GM12878 (cell line): Measurements from ENCODE around the gene EFNA3. TPM values are rescaled to one million over a fixed set of nuclear protein-coding genes. Genes with fewer than 3 reads are reported as not detected.

Experiments
- BACH1 ChIP-seq: fragments of 450-650 bp; IDR thresholded peaks from 2 replicates; pipeline ENCODE4 v1.6.1; 2017; ENCODE audit warnings: mild to moderate bottlenecking, borderline replicate concordance
- BCLAF1 ChIP-seq: fragments of 450-650 bp; IDR thresholded peaks from 2 replicates; pipeline ENCODE4 v1.6.1; 2017; ENCODE audit warnings: antibody characterized with exemption, mild to moderate bottlenecking, moderate library complexity
- CHD1 ChIP-seq: IDR thresholded peaks from 2 replicates; pipeline ENCODE4 v1.6.1; 2012; ENCODE audit warnings: low read depth, low read length, improper control_type of control experiment
- CREB1 ChIP-seq: IDR thresholded peaks from 2 replicates; pipeline ENCODE4 v1.6.1; 2012; ENCODE audit warnings: low read depth, mild to moderate bottlenecking, inconsistent platforms
- DPF2 ChIP-seq: fragments of 450-650 bp; IDR thresholded peaks from 2 replicates; pipeline ENCODE4 v1.6.1; 2017; ENCODE audit warnings: mild to moderate bottlenecking
- GATAD2B ChIP-seq: fragments of 450-650 bp; conservative IDR thresholded peaks from 2 replicates; pipeline ENCODE4 v1.6.1; 2017; ENCODE audit warnings: low read depth, mild to moderate bottlenecking, moderate library complexity
- IKZF1 ChIP-seq: fragments of 450-650 bp; conservative IDR thresholded peaks from 2 replicates; pipeline ENCODE4 v1.6.1; 2017; ENCODE audit warnings: antibody characterized with exemption, mild to moderate bottlenecking
- NFYB ChIP-seq: IDR thresholded peaks from 2 replicates; pipeline ENCODE4 v1.6.1; 2011; ENCODE audit warnings: low read depth, mild to moderate bottlenecking, low read length, improper control_type of control experiment, moderate library complexity; ENCODE audit not compliant: insufficient read depth
- NR2C2 ChIP-seq: IDR thresholded peaks from 2 replicates; pipeline ENCODE4 v1.6.1; 2011; ENCODE audit warnings: borderline replicate concordance, low read depth; ENCODE audit not compliant: control insufficient read depth, insufficient read length
- POLR2AphosphoS2 ChIP-seq: IDR thresholded peaks from 2 replicates; pipeline ENCODE4 v1.6.1; 2011; ENCODE audit warnings: low read depth, mild to moderate bottlenecking, low read length, improper control_type of control experiment, moderate library complexity
- POU2F2 ChIP-seq: IDR thresholded peaks from 3 replicates; pipeline ENCODE4 v1.6.1; 2011; ENCODE audit warnings: low read depth, mild to moderate bottlenecking, low read length, borderline replicate concordance
- RAD51 ChIP-seq: fragments of 450-650 bp; IDR thresholded peaks from 2 replicates; pipeline ENCODE4 v1.6.1; 2016; ENCODE audit warnings: moderate library complexity, mild to moderate bottlenecking, inconsistent platforms
- RELB ChIP-seq: fragments of 450-650 bp; IDR thresholded peaks from 2 replicates; pipeline ENCODE4 v1.6.1; 2017; ENCODE audit warnings: low read depth, mild to moderate bottlenecking, moderate library complexity
- SMAD1 ChIP-seq: fragments of 450-650 bp; IDR thresholded peaks from 2 replicates; pipeline ENCODE4 v1.6.1; 2018; ENCODE audit warnings: mild to moderate bottlenecking, low read depth; ENCODE audit not compliant: partially characterized antibody
- SMARCA5 ChIP-seq: fragments of 450-650 bp; IDR thresholded peaks from 2 replicates; pipeline ENCODE4 v1.6.1; 2017; ENCODE audit warnings: mild to moderate bottlenecking
- TAF1 ChIP-seq: IDR thresholded peaks from 2 replicates; pipeline ENCODE4 v1.6.1; 2011; ENCODE audit warnings: mild to moderate bottlenecking, low read depth, low read length, borderline replicate concordance
- USF1 ChIP-seq: IDR thresholded peaks from 2 replicates; pipeline ENCODE4 v1.6.1; 2011; ENCODE audit warnings: borderline replicate concordance, low read depth, mild to moderate bottlenecking, moderate library complexity, mixed read lengths, low read length; ENCODE audit not compliant: insufficient read depth; ENCODE audit errors: extremely low read length
- ZNF622 ChIP-seq: fragments of 450-650 bp; IDR thresholded peaks from 2 replicates; pipeline ENCODE4 v1.6.1; 2017; ENCODE audit warnings: mild to moderate bottlenecking, inconsistent platforms
- polyA plus RNA-seq, 11 experiments: library from polyadenylated mRNA; depleted of rRNA in 4 of 11; unstranded in 6 of 11; stranded (reverse) in 5 of 11; fragments of >200 nt; fragmentation: Nextera tagmentation in 4 of 11; fragmentation: Illumina TruSeq in 1 of 11; extraction: Ambion mirVana in 4 of 11; extraction: Trizol in 1 of 11; gene quantifications; 1 replicate in 1 of 11; 2 replicates in 10 of 11; pipeline versions ENCODE4 v1.2.1 to v1.2.3, GENCODE V29; 2011 to 2016; ENCODE audit warnings: inconsistent platforms in 2 of 11, missing spikeins in 2 of 11, low read depth in 1 of 11
- total RNA-seq, 4 experiments: library from RNA; depleted of rRNA in 3 of 4; stranded (reverse); fragments of >200 nt in 3 of 4; fragmentation: Illumina TruSeq in 1 of 4; extraction: Trizol in 1 of 4; gene quantifications; 2 replicates each; pipeline versions ENCODE4 v1.2.1 to v1.2.3, GENCODE V29; 2013 to 2021
- TF ChIP-seq, protein P1 (sequence below): fragments of 450-650 bp; formaldehyde crosslinking; IDR thresholded peaks from 2 replicates; pipeline ENCODE4 v1.4.0; 2020; ENCODE audit warnings: mild to moderate bottlenecking, moderate library complexity

EFNA3 gene
- total and polyA plus RNA-seq, 10 of the 15 experiments (the other 5 are each of a cell fraction or from before 2014, with no cell fraction given), result 0.08 to 5.4 (median 1.1) TPM

GRCh38 chr1:155063550-155064110, 15.0 kb upstream of the EFNA3 start, which contains the start of gene EFNA4 (continued):
- TF ChIP-seq, protein P1, sequence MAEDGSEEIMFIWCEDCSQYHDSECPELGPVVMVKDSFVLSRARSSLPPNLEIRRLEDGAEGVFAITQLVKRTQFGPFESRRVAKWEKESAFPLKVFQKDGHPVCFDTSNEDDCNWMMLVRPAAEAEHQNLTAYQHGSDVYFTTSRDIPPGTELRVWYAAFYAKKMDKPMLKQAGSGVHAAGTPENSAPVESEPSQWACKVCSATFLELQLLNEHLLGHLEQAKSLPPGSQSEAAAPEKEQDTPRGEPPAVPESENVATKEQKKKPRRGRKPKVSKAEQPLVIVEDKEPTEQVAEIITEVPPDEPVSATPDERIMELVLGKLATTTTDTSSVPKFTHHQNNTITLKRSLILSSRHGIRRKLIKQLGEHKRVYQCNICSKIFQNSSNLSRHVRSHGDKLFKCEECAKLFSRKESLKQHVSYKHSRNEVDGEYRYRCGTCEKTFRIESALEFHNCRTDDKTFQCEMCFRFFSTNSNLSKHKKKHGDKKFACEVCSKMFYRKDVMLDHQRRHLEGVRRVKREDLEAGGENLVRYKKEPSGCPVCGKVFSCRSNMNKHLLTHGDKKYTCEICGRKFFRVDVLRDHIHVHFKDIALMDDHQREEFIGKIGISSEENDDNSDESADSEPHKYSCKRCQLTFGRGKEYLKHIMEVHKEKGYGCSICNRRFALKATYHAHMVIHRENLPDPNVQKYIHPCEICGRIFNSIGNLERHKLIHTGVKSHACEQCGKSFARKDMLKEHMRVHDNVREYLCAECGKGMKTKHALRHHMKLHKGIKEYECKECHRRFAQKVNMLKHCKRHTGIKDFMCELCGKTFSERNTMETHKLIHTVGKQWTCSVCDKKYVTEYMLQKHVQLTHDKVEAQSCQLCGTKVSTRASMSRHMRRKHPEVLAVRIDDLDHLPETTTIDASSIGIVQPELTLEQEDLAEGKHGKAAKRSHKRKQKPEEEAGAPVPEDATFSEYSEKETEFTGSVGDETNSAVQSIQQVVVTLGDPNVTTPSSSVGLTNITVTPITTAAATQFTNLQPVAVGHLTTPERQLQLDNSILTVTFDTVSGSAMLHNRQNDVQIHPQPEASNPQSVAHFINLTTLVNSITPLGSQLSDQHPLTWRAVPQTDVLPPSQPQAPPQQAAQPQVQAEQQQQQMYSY (CRISPR knock-in tag), result no peak
- no peak for TF ChIP-seq POU2F2
- TF ChIP-seq NFYB, result peak; percentile 46; the same call in 1 of the 2 replicates
- TF ChIP-seq USF1, result no peak
- TF ChIP-seq TAF1, result peak; percentile 66; the same call in 1 of the 2 replicates
- TF ChIP-seq NR2C2, result no peak
- 0 out of 2 replicates have a peak, but pooled peaks have one; percentile 62 for TF ChIP-seq POLR2AphosphoS2
- TF ChIP-seq BACH1, result no peak
- peak; percentile 53 for TF ChIP-seq IKZF1
- peak; percentile 72 for TF ChIP-seq DPF2
- no peak for TF ChIP-seq CHD1
- no peak for TF ChIP-seq SMAD1
- TF ChIP-seq ZNF622, result no peak
- peak; percentile 74; the same call in 1 of the 2 replicates for TF ChIP-seq SMARCA5
- no peak for TF ChIP-seq BCLAF1
- peak; percentile 50; the same call in 1 of the 2 replicates for TF ChIP-seq CREB1
- no peak for TF ChIP-seq RAD51
- peak; percentile 57 for TF ChIP-seq RELB
- TF ChIP-seq GATAD2B, result 0 out of 2 replicates have a peak, but pooled peaks have one; percentile 46
